ENCODE data around the gene ACACA.

The ACACA gene

DNA sequence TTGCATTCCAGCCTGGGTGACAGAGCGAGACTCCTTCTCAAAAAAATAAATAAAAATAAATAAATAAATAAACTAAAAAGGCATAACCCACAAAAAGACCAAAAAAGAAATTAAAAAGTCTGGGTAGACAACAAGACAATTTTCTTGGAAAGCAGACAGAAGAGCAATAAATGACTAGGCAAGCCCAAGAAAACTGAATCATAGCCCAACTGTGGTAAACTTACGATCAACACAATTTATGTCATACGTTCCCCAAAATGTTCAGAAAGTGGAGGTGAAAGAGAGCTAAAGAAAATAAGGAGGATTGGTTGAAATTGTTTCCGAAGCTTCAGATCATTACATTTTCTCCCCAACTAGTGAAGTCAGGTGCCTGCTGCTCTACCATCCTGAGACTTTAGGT is 62.1 kb downstream of the ACACA start:
- no peak for DNase-seq (ENCODE audit: low read depth in 2 of 2)

DNA sequence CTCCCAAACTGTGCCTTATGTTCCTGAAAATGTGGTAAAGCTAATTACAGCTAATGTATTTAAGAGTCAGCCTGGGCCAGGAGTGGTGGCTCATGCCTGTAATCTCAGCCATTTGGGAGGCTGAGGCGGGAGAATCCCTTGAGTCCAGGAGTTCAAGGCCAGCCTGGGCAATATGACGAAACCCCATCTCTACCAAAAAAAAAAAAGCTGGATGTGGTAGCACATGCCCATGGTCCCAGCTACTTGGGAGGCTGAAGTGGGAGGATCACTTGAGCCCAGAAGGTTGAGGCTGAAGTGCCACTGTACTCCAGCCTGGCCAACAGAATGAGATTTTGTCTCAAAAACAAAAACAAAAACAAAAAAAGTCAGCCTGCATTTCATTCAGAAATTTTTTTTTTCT is 64.0 kb downstream of the ACACA start:
- no peak for DNase-seq (ENCODE audit: low read depth in 2 of 2)

DNA sequence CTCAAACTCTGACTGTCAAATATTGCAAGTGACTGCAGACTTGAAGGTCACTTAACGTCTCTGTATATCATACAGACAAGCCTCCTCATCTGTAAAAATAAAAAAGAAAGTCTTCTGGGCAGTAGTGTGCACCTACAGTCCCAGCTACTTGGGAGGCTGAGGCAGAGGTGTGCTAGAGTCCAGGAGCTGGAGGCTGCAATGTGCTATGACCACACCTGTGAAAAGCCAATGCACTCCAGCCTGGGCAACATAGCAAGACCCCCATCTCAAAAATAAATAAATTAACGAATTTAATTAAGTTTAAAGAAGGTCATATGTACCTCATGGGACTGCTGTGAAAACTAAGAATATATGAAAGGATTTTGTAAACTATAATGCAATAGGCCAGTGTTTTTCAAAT is 65.8 kb downstream of the ACACA start:
- no peak for DNase-seq (ENCODE audit: low read depth in 2 of 2)

DNA sequence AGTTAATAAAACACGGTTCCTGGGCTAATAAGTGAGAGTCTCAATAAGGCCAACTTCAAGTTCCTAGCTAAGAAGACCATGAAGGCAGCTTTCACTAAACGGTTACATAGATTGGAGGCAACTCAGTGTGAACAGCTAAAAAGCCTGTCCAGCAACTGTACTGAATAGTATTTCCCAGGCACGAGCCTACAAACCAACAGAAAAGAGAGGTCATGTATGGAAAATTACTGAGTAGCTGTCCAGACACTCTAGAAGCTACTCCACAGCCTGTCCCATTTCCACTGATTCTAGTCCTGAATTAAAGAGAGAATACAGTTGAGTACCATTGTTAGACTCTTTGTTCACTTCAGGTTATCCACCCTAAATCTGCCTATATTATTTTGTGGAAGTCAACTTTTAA is 67.3 kb downstream of the ACACA start:
- DNase-seq (ENCODE audit: low read depth in 2 of 2): no peak

DNA sequence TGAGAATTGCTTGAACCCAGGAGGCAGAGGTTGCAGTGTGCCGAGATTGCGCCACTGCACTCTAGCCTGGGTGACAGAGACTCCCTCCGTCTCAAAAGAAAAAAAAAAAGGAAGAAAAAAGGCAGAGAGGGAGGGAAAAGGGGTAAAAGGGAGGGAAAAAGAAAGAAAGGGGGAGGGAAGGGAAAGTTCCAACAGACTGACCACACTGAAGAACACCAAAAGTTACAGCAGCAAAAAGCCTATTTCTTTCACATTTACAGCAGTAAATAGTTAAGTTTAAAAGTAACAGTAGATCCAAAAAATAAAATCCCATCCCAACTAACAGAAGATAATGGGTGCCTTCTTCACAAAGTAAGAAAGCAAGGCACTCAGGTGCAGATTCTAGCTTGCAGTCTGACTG is 67.8 kb downstream of the ACACA start:
- DNase-seq (ENCODE audit: low read depth in 2 of 2): no peak

DNA sequence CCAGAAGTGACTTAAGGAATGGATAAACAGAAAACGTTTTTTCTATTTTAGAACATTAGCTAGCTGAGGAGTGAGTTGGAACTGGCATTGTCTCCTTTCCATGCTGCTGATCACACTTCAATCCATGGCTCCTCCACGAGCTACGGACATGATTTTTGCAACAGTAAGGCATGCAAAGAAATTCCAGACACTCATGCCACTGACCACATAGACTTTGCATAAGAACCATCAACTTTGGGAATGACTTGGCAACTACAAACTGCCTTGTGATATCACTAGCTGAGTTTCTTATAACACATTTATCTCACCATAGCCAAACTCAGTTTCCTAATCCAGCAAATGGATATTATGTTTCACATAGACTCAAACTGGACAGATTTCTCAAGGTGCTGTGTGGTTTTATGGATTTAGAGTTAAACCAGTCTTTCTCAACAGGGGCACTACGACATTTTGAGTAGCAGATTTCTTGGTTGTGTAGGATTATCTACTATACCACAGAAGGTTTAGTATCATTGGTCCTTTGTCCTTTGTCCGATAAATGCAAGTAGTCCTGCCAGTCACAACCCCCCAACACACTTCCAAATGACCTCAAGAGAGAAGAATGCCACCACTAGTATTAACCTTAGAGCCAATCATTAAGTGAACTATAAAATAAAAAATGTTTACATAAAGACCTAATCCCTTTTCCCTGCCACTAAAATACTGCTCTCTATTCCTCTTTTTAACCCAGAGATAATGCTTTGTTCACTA is 79.1 kb downstream of the ACACA start:
- DNase-seq (ENCODE audit: low read depth in 2 of 2): no peak

DNA sequence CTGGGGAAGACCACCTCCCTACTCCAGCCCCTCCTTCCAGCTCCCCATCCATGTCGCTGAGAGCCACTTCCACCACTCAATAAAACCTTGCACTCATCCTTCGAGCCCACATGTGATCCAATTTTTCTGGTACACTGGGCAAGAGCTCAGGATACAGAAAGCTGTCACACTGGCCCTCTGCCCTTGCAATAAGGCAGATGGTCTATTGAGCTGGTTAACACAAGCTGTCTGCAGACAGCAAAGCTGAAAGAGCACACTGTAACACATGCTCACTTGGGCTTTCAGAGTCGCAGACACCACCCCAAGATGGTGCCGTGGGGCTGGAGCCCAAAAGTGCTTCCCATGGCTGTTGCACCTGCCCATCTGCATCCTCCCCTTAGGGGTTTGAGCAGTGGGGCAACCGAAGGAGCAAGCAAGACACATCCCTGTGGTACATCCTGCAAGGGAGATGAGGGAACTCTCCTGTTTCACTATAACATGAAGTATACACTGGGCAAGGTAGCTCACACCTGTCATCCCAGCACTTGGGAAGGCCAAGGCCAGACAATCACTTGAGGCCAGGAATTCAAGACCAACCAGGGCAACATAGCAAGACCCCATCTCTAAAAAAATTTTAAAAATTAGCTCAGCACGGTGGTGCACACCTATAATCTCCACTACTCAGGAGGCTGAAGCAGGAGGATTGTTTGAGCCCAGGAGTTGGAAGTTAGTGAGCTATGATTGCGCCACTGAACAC is 83.6 kb downstream of the ACACA start:
- DNase-seq (ENCODE audit: low read depth in 2 of 2): no peak

DNA sequence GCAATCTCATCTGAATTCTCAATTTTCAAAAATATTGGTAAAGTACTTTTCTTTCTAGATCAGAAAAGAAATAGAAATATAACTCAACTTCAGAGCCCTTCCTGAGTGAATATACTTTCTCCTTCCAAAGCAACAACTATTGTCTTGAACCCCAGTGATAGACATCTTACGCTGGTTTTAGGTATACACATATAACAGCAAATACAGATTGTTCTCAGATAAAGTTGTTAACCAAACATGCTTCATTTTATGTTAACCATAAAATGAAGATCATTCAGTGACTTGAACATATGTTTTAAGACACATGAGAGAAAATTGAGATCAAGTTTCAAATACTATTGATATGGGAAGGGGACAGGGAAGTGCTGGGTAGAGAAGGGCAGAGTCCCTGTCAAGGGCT is 84.5 kb downstream of the ACACA start:
- DNase-seq (ENCODE audit: low read depth in 2 of 2): no peak

DNA sequence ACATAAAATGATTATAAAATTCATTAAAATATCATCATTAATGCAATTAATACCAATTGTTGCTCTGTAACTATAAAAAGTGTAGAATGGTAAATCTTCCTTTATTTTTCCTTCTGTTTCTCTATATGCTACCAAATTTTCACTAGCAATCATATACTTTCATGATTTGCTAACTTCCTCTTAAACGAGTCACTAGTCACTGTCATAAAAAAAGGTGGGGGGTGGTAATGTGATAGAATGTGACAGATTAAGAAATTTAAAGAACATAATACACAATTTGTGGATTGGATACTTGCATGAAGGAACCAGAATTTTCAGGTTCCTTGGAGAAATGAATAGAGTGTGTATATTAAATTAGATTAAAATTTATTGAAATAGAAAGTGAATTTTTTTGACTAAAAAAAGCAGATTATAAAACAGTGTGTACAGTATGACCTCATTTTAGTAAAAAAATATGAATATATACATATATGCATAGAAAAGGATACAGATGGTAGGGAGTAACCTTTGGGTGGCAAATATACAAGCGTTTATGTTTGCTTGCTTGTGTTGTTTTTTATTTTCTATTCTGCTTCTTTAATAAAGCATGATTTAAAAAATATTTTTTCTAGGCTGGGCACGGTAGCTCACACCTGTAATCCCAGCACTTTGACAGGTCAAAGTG is 87.6 kb downstream of the ACACA start:
- DNase-seq (ENCODE audit: low read depth in 2 of 2): no peak

DNA sequence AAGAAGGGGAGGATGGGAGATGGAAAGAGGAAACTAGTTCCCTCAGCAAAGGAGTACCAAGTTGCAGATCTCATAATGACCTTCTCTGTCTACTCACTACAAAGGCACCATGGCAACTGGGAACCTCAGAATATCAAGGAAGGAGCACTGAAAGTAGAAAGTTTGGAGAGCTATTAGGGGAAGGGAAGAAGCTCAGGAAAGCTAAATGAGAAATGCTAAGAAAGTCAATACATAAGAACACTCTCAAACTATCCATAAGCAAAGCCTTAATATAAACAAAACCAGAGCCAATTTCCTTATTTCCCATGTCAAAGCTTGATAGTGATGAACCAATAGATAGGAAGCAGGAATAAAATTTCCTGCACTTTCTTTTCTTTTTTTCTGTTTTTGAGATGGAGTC is 88.8 kb downstream of the ACACA start:
- no peak for DNase-seq (ENCODE audit: low read depth in 2 of 2)

DNA sequence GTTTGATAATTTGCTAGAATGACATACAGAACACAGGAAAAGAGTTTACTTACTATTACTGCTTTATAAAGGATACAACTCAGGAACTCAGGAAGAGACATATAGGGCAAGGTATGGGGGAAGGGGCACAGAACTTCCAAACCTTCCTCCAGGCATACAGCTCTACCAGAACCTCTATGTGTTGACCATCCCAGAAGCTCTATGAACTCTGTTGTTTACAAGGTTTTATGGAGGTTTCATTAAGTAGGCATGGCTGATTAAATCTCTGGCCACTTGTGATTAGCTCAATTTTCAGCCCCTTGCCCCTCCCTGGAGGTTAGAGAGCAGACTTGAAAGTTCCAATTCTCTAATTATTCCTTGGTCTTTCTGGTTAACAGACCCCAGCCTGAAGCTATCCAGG is 91.0 kb downstream of the ACACA start:
- DNase-seq (ENCODE audit: low read depth in 2 of 2): no peak

DNA sequence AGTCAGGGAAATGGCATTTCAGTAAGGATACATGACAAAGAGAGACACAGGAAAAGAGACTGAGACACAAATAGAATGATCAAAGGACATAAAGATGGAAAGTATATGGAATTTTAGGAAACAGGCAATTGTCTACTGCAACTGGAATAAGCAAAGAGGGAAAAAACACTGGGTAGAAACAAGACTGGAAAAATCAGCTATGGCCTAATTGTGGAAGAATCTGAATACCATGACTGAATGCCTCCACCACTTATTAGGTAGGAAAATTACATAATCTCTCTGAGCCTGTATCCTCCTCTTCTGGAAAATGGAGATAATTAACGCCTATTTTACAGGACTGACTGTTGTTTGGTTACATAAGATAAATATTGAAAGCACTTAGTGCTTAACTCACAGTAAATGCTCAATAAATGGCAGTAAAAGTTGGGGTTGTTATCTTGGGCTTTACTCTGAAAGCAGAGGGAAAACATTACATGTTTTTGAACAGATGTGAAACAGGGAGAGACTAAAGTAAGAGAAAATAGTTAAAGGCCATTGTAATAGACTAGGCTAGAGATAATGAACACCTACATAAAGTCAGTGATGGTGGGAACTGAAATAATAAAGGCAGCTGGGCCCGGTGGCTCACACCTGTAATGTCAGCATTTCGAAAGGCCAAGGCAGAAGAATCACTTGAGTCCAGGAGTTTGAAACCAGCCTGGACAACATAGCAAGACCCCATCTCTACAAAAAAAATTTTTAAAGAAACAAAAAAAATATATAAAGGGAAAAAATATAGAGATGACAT is 94.3 kb downstream of the ACACA start:
- DNase-seq (ENCODE audit: low read depth in 2 of 2): no peak

DNA sequence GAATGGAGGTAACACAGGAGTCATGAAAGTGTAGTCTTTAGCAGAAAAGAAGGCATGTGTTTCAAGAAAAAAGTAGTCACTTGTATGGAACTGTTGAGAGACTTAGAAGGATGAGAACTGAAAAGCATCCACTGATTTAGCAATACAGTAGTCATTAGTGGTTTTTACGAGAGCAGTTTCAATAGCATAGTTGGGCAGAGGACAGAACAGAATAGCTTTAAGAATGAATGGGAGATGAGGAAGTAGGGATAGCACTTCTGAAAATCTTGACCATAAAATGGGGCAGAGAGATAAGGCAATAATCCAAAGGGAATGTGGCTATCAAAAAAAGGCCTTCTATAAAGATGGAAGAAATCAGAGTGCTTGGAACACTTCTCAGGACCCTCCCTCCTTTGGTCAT is 95.7 kb downstream of the ACACA start:
- no peak for DNase-seq (ENCODE audit: low read depth in 2 of 2)

DNA sequence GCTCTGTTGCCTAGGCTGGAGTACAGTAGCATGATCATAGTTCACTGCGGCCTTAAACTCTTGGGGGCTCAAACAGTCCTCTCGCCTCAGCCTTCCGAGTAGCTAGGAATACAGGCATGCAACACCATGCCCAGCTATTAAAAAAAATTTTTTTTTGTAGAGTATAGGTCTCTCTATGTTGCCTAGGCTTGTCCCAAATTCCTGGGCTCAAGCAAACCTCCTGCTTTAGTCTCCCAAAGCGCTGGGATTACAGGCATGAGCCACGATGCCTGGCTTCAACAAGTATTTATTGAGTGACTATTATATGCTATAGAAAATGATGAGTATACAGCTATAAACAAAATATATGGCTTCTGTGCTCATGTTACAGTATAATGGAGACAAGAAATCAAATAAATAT is 97.6 kb downstream of the ACACA start:
- no peak for DNase-seq (ENCODE audit: low read depth in 2 of 2)

DNA sequence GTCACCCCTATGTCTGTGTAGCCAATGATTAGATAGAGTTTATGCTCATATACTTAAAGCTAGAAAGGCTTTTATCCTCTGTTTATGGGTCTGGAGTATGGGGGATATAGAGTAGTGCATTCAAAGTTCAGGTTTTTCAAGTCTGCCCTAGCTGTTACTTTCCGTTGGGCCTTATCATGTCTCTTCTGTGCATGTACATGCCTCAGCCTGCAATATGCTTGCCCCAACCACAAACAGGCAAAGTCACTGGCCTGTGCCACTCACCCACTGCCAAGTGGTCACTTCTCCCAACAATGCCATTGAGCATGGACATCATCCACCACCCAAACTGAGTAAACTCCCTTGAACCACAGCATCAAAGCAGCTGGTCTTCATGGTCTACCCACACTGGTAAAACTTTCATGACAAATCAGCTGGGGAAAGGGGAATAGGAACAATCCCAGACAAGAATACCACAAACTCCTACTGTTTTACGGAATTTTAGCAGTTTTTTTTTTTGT is 101.2 kb downstream of the ACACA start:
- no peak for DNase-seq (ENCODE audit: low read depth in 2 of 2)

DNA sequence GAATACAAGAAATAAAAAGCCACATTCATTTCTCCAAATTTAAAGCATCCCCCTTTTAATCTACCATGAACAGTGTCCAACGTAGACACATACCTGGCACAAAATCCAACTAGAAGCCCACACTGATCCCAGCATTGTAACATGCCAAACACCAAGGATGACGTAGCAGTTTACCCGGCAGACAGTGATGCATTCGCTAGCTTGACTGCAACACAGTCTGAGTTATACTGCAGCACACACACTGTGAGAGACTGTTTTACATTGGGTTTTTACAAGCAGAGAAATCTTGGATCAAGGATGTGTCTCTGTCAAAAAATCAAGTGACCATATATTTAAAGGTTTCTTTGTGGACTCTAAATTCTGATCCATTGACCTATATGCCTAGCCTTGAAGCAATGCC is 105.3 kb downstream of the ACACA start:
- no peak for DNase-seq (ENCODE audit: low read depth in 2 of 2)

DNA sequence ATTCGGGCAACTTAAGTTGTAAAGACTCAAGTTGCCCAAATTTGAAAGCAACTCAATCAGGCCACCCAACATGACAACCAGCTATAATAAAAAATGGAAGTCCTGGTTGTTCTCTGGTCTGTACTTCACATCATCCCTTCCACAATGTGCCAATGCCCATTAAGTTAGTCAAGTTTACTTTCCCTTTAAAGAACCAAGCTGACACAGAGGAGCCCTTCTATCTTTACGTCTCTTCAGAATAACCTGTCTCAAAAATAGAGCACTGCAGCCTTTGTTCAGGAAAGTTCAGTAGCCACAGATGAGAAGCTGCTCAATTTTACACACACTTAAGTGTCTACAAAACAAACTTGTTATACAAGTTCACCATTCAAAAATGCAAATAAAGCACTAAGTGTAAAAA is 106.0 kb downstream of the ACACA start:
- no peak for DNase-seq (ENCODE audit: low read depth in 2 of 2)

DNA sequence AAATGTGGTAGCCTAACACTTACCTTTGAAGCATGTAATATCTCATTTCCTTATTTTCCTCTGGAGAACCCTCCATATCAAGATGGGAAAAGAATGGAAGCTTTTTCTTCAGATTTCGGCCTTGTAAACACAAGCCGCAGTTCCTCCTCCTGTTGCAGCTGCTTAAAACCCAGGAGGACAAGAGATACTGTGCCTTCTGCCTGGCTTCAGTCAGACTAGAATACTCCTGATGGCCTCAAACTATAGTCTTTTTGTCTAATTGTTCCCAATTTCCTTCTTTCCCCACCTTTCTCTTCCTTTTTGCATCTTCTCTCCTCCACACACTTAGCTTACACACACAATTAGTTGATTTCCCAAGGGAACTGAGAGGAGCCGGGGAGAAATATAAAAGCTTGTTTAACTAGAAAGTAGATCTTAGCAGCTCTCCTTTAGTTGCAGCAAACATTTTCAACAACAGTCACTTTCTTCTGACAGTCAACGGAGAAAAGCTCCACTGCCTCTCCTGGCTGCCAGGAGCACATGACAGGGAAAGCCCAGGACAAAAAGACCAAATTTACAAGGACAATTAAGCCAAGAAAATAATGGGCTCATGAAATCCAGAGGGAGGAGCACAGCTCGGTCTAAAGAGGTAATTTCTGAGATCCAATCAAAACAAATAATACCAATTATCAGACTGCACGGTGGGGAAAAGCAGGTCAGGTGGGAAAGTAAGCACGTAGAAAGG is 107.2 kb downstream of the ACACA start:
- no peak for DNase-seq (ENCODE audit: low read depth in 2 of 2)

DNA sequence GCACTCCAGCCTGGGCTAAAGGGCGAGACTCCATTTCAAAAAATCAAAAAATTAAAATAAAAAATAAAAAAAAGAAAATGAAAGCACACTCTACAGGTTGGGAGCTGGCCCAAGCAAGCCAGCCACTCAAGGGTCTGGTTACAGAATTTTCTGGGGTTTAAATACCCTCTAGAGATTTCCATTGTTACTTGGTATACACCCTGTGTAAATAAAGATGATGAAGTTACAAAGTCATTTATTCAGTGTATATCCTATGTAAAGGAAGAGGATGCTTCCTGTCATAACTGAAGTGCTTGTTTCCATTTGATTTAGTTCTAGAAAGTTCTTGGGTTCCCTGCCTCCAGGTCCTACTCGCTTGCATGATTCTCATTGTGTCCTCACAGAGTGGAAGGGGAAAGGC is 110.7 kb downstream of the ACACA start:
- DNase-seq (ENCODE audit: low read depth in 2 of 2): no peak

DNA sequence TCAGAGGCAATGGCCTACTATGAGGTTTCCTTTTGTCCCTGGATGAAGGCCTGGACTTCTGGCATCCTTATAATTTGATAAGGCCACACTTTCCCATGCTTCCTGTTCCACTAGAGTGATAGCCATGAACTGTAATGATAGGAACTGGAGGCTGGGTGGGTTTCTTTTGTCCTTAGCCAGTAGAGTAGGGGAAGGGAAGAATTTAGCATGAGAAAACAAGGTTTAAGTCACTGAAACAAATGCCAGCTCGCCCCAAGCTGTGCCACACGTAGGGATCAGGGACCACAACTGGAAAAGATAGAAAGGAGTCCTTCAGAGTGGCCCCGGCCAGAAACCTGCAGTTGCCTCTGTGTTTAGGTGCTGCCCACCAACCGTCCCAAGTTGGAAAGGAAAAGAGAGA is 111.7 kb downstream of the ACACA start:
- no peak for DNase-seq (ENCODE audit: low read depth in 2 of 2)

DNA sequence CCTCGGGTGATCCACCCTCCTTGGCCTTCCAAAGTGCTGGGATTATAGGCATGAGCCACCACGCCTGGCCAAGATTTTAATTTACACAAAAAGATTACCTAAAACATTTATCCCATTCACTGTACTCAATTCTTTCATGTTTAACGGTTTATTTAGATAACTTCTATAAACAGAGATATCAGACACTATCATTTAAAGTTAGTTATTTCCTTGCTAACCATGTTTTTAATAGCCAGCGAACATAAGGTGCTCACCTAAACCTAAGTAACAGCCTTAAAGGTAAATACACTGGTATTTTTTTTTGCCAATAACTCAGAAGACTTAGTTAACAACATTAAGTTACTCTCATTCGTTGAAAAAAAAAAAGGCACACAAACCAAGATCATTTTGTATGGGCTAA is 112.9 kb downstream of the ACACA start:
- no peak for DNase-seq (ENCODE audit: low read depth in 2 of 2)
